GM23338 (cell line): ENCODE data around the gene HAL.

ENCODE experiments used
- CTCF ChIP-seq, 2 experiments: fragments of 200-600 bp in 1 of 2; sonication (generic) in 1 of 2; conservative IDR thresholded peaks; 2 replicates each; pipeline versions ENCODE4 v1.5.1 to v1.6.1; 2016 to 2017; ENCODE audit warnings: antibody characterized with exemption in 2 of 2, low read depth in 2 of 2, mild to moderate bottlenecking in 2 of 2, moderate library complexity in 1 of 2
- ETS1 ChIP-seq: IDR thresholded peaks from 2 replicates; pipeline ENCODE4 v1.6.1; 2016; ENCODE audit warnings: antibody characterized with exemption

- TF ChIP-seq CTCF (conservative IDR thresholded peaks at IDR 0.05; ENCODE audit: low read depth in 2 of 2) (peak in 1 of 2 experiments; percentile 32; a peak in 2 of 4 replicates), ETS1 (no peak)
Measured at GRCh38 chr12:95943330-95943842, 52.8 kb downstream of the HAL start, which contains the start of gene AMDHD1.
